Measurements from ENCODE around the gene ERP44.

- TF ChIP-seq POLR2AphosphoS5 (IDR thresholded peaks at IDR 0.05) (no peak), CTCF (IDR thresholded peaks at IDR 0.05) (no peak)
These were observed 78.5 kb downstream of the ERP44 start for GRCh38 chr9:100020121-100020795.
